Activated naive CD4-positive, alpha-beta T cell treated with anti-CD3 and anti-CD28 coated beads, Interleukin-2, amount 10 ng/mL, durations not matched to agents 7 days and 5 days (primary cell): ENCODE measurements around the gene NBAS.
A peak's percentile ranks its signal among the peaks of the same experiment; 100 is the strongest.

ENCODE experiments used
- CTCF ChIA-PET: fragments of 350-600 bp; sonication (Branson Sonifier 250); formaldehyde crosslinking; loops from one replicate; lab custom pipeline; 2021; ENCODE audit warnings: antibody characterized with exemption; lab: Charles Lee
- DNase-seq: peaks from one replicate; pipeline ENCODE4 v3.0.0-alpha.2; 2020
- H3K27ac Mint-ChIP-seq: one replicate; pipeline ENCODE4 v1.8.0; 2021; ENCODE audit warnings: mild to moderate bottlenecking, moderate library complexity, mixed read lengths
- H3K27me3 Mint-ChIP-seq: one replicate; pipeline ENCODE4 v1.8.0; 2021; ENCODE audit warnings: mild to moderate bottlenecking, mixed read lengths
- H3K36me3 Mint-ChIP-seq: one replicate; pipeline ENCODE4 v1.8.0; 2021; ENCODE audit warnings: mixed read lengths
- H3K4me1 Mint-ChIP-seq: one replicate; pipeline ENCODE4 v1.8.0; 2021; ENCODE audit warnings: mixed read lengths
- H3K4me3 Mint-ChIP-seq: one replicate; pipeline ENCODE4 v1.8.0; 2021; ENCODE audit warnings: mild to moderate bottlenecking, moderate library complexity, mixed read lengths
- H3K9me3 Mint-ChIP-seq: one replicate; pipeline ENCODE4 v1.8.0; 2021; ENCODE audit warnings: mixed read lengths

The NBAS gene

DNA sequence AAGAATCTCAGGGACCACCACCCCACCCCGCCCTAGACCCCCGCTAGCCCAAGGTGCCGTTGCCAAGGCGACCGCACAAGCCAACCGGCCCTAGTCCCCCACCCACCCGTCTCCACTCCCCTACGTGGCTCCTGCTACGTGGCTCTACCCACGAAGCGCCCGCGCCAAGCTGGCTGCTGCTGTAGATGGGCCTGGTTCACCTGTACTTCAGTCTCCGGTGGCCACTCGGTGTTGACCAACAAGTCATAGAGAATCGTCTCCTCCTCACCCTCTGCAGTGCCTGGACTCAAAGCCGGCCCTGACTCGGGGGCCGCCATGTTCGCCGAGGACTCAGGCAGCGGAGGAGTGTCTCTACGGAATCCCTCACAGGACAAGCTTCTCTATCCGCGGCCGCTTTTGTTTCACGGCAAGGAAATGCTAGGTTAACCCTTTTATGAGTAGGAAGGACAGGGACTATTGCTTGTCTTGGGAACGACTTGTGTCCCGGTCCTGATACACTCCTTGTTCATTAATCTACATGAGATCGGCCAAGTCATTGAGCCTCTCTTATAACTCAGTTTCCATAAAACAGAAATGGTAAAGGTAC is at the start of gene NBAS:
Gene NBAS (minus strand): TSS at position 347 of the 586 bp plus-strand sequence. CDS start 30 bp downstream, at position 317.
- H3K4me1 Mint-ChIP-seq: peaks cover 38% of the 10 kb centered on the region
- peak; percentile 90 for DNase-seq
- CTCF ChIA-PET: interaction anchor here (1.3 kb wide), 1 partner anchor 16 kb away, joined by 4 read pairs; no protein-coding TSS in a partner anchor
- H3K27me3 Mint-ChIP-seq: peaks cover 5% of the 10 kb centered on the region
- no peaks in the 10 kb centered on the region for H3K36me3 Mint-ChIP-seq
- no peaks in the 10 kb centered on the region for H3K9me3 Mint-ChIP-seq
- H3K4me3 Mint-ChIP-seq: peak within 1 kb of the TSS; percentile 98
- H3K27ac Mint-ChIP-seq: peak within 1 kb of the TSS; percentile 93

- no peak for DNase-seq
- Mint-ChIP-seq H3K4me3 (no peak overlapping the region), H3K4me1 (peaks cover 7% of the 10 kb centered on the region), H3K36me3 (peaks cover 41% of the 10 kb centered on the region), H3K9me3 (no peaks in the 10 kb centered on the region), H3K27ac (no peak overlapping the region), H3K27me3 (no peaks in the 10 kb centered on the region)
- CTCF ChIA-PET: interaction anchor here (0.8 kb wide), 1 partner anchor 25 kb away, joined by 4 read pairs; no protein-coding TSS in a partner anchor
Measured at GRCh38 chr2:15610430-15610952, 49.4 kb upstream of the NBAS start.

- Mint-ChIP-seq H3K27ac (no peak overlapping the region), H3K4me1 (no peaks in the 10 kb centered on the region), H3K4me3 (no peak overlapping the region), H3K27me3 (no peaks in the 10 kb centered on the region), H3K9me3 (no peaks in the 10 kb centered on the region), H3K36me3 (peaks cover 46% of the 10 kb centered on the region)
- CTCF ChIA-PET: no interaction called here
- DNase-seq: no peak
Measured at GRCh38 chr2:15609341-15610042, 48.4 kb upstream of the NBAS start.

DNA sequence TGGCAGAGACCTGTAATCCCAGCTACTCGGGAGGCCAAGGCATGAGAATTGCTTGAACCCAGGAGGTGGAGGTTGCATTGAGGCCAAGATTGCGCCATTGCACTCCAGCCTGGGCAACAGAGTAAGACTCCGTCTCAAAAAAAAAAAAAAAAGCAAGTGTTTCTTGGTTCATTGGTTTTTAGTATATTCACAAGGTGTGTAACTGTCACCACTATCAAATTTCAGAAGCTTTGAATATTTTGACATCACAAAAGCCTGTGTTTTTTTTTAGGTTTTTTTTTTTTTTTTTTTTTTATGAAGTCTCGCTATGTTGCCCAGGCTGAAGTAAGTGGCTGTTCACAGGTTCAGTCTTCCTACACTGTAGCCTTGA is 47.2 kb upstream of the NBAS start:
- peaks cover 48% of the 10 kb centered on the region for H3K36me3 Mint-ChIP-seq
- no peak overlapping the region for H3K4me3 Mint-ChIP-seq
- H3K27ac Mint-ChIP-seq: no peak overlapping the region
- H3K9me3 Mint-ChIP-seq: no peaks in the 10 kb centered on the region
- CTCF ChIA-PET: no interaction called here
- no peak for DNase-seq
- H3K27me3 Mint-ChIP-seq: no peaks in the 10 kb centered on the region
- H3K4me1 Mint-ChIP-seq: no peaks in the 10 kb centered on the region

GRCh38 chr2:15607709-15608391 is 46.7 kb upstream of the NBAS start:
- no peaks in the 10 kb centered on the region for H3K27me3 Mint-ChIP-seq
- peaks cover 50% of the 10 kb centered on the region for H3K36me3 Mint-ChIP-seq
- CTCF ChIA-PET: no interaction called here
- DNase-seq: no peak
- no peaks in the 10 kb centered on the region for H3K9me3 Mint-ChIP-seq
- H3K4me3 Mint-ChIP-seq: no peak overlapping the region
- H3K4me1 Mint-ChIP-seq: no peaks in the 10 kb centered on the region
- no peak overlapping the region for H3K27ac Mint-ChIP-seq

- H3K36me3 Mint-ChIP-seq: peaks cover 59% of the 10 kb centered on the region
- H3K27ac Mint-ChIP-seq: no peak overlapping the region
- H3K4me3 Mint-ChIP-seq: no peak overlapping the region
- no peaks in the 10 kb centered on the region for H3K9me3 Mint-ChIP-seq
- no peak for DNase-seq
- H3K27me3 Mint-ChIP-seq: no peaks in the 10 kb centered on the region
- CTCF ChIA-PET: no interaction called here
- H3K4me1 Mint-ChIP-seq: no peaks in the 10 kb centered on the region
Measured at GRCh38 chr2:15606481-15607441, 45.6 kb upstream of the NBAS start.

GRCh38 chr2:15605721-15606120 is 44.6 kb upstream of the NBAS start:
- Mint-ChIP-seq H3K4me3 (no peak overlapping the region), H3K27me3 (no peaks in the 10 kb centered on the region), H3K36me3 (peaks cover 67% of the 10 kb centered on the region), H3K9me3 (no peaks in the 10 kb centered on the region), H3K4me1 (no peaks in the 10 kb centered on the region), H3K27ac (no peak overlapping the region)
- CTCF ChIA-PET: no interaction called here
- DNase-seq: no peak

- Mint-ChIP-seq H3K4me1 (no peaks in the 10 kb centered on the region), H3K9me3 (no peaks in the 10 kb centered on the region), H3K36me3 (peaks cover 59% of the 10 kb centered on the region), H3K27me3 (no peaks in the 10 kb centered on the region), H3K4me3 (no peak overlapping the region), H3K27ac (no peak overlapping the region)
- CTCF ChIA-PET: interaction anchor here (1.0 kb wide), 1 partner anchor 12 kb away, joined by 3 read pairs; no protein-coding TSS in a partner anchor
- DNase-seq: no peak
Measured at GRCh38 chr2:15603948-15604347, 42.8 kb upstream of the NBAS start.

DNA sequence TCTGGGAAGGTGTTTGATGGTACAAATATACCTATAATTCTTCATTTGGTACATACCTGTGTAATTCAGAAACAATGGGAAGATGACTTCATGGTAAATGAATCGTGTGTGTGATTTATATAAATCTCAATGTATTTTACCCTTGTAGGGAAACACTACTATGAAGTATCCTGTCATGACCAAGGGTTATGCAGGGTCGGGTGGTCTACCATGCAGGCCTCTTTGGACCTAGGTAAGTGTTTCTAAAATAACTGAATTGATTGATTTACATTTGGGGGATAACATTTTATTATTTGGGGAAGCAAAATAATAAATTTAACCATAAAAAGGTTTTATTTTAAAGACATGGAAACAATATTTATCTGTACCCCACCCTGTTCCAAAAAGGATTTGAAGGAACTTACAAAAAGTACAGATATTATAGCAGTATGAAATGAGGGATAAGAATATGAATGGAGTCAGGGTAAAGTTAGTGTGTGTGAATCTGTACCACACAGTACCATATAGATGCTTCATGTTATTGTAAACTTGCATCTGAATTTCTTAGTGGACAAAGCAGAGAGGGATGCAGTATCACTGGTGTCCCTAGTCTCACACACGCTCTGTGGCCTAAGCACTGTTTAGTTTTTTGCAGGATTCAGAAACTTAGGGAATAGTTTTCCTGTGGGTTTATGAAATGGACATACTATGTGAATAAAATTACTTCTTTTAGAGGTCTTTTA is 42.1 kb upstream of the NBAS start:
- peaks cover 61% of the 10 kb centered on the region for H3K36me3 Mint-ChIP-seq
- H3K4me1 Mint-ChIP-seq: no peaks in the 10 kb centered on the region
- CTCF ChIA-PET: interaction anchor here (1.0 kb wide), 1 partner anchor 11 kb away, joined by 3 read pairs; no protein-coding TSS in a partner anchor

DNA sequence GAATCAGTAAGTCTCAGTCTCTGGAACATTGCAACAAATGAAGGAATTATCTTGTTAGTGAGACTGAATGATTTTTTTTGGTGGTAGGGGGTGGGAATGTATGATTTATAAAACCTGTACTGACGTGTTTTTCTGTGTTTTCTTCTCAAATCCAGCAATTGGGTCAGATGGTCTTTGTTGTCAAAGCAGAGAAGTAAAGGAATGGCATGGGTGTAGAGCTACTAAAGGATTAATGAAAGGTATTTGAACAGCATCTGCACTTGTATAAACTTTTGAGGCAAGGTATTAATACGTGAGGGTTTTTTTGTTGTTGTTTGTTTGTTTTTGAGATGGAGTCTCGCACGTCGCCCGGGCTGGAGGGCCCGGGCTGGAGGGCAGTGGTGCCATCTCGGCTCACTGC is 41.3 kb upstream of the NBAS start:
- CTCF ChIA-PET: no interaction called here

More for the DNA sequence above, 42.1 kb upstream of the NBAS start:
- no peak overlapping the region for H3K27ac Mint-ChIP-seq
- no peaks in the 10 kb centered on the region for H3K9me3 Mint-ChIP-seq
- H3K4me3 Mint-ChIP-seq: no peak overlapping the region
- DNase-seq: no peak
- H3K27me3 Mint-ChIP-seq: no peaks in the 10 kb centered on the region

GRCh38 chr2:15601681-15602080 is 40.5 kb upstream of the NBAS start:
- no peaks in the 10 kb centered on the region for H3K27me3 Mint-ChIP-seq
- no peaks in the 10 kb centered on the region for H3K4me1 Mint-ChIP-seq
- H3K36me3 Mint-ChIP-seq: peaks cover 59% of the 10 kb centered on the region
- no peaks in the 10 kb centered on the region for H3K9me3 Mint-ChIP-seq
- no peak overlapping the region for H3K4me3 Mint-ChIP-seq
- CTCF ChIA-PET: interaction anchor here (1.6 kb wide), 1 partner anchor 9 kb away, joined by 4 read pairs; no protein-coding TSS in a partner anchor
- no peak for DNase-seq
- H3K27ac Mint-ChIP-seq: no peak overlapping the region

More for the DNA sequence above, 41.3 kb upstream of the NBAS start:
- H3K4me3 Mint-ChIP-seq: no peak overlapping the region
- no peaks in the 10 kb centered on the region for H3K27me3 Mint-ChIP-seq
- H3K36me3 Mint-ChIP-seq: peaks cover 57% of the 10 kb centered on the region
- no peaks in the 10 kb centered on the region for H3K4me1 Mint-ChIP-seq
- no peak for DNase-seq
- H3K9me3 Mint-ChIP-seq: no peaks in the 10 kb centered on the region
- H3K27ac Mint-ChIP-seq: no peak overlapping the region

GRCh38 chr2:15599994-15600393 is 38.9 kb upstream of the NBAS start:
- H3K4me3 Mint-ChIP-seq: no peak overlapping the region
- H3K9me3 Mint-ChIP-seq: no peaks in the 10 kb centered on the region
- DNase-seq: no peak
- peaks cover 62% of the 10 kb centered on the region for H3K36me3 Mint-ChIP-seq
- H3K4me1 Mint-ChIP-seq: peaks cover 1% of the 10 kb centered on the region
- no peaks in the 10 kb centered on the region for H3K27me3 Mint-ChIP-seq
- CTCF ChIA-PET: interaction anchor here (1.6 kb wide), 1 partner anchor 8 kb away, joined by 4 read pairs; no protein-coding TSS in a partner anchor
- H3K27ac Mint-ChIP-seq: no peak overlapping the region

DNA sequence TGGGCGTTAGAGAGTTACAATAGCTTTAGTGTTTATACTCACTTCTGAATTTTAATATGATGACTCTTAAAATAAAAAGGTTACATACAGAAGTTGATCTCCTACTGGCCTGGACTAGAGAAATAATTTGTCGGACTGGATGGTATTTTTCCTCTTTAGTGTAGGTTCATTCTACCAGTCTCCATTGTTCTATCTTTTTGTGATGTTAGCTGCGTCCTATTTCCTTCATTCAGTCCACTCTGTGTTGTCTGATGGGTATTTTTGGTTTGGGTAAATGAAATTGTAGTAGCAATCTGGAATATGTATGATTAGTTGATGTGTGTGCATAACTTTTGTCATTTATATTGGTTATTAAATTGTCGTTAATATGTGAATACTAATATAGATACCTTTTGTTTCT is 35.8 kb upstream of the NBAS start:
- no peaks in the 10 kb centered on the region for H3K27me3 Mint-ChIP-seq
- peaks cover 21% of the 10 kb centered on the region for H3K4me1 Mint-ChIP-seq
- CTCF ChIA-PET: no interaction called here
- H3K4me3 Mint-ChIP-seq: no peak overlapping the region
- DNase-seq: no peak
- H3K9me3 Mint-ChIP-seq: no peaks in the 10 kb centered on the region
- H3K27ac Mint-ChIP-seq: no peak overlapping the region
- peaks cover 46% of the 10 kb centered on the region for H3K36me3 Mint-ChIP-seq
